Stimulated activated CD4-positive, alpha-beta T cell treated with anti-CD3 and anti-CD28 coated beads, TNF-alpha, amount 100 ng/mL, for 1 hour (primary cell): ENCODE results near the gene MKLN1.
"Not testable (repeated sequence)": the region's sequence is repeated elsewhere in the genome, so short reads cannot be mapped to it uniquely, and the experiment has no call there.

Experiments
- DNase-seq, 3 donors: peaks; one replicate each; pipeline ENCODE4 v3.0.0-alpha.2; 2020; ENCODE audit warnings: low read depth in 3 of 3, low spot score in 1 of 3

The MKLN1 gene

GRCh38 chr7:131388126-131388525 lies 60.5 kb downstream of the MKLN1 start:
- no peak for DNase-seq

GRCh38 chr7:131390275-131390674 lies 62.6 kb downstream of the MKLN1 start:
- no peak for DNase-seq

GRCh38 chr7:131391145-131391544 lies 63.5 kb downstream of the MKLN1 start:
- no peak for DNase-seq

- DNase-seq = no peak
Observed at GRCh38 chr7:131400681-131401176, 73.1 kb downstream of the MKLN1 start.

- DNase-seq = no peak
Observed at GRCh38 chr7:131401194-131401593, 73.5 kb downstream of the MKLN1 start.

- DNase-seq = no peak
Observed at GRCh38 chr7:131403322-131403721, 75.6 kb downstream of the MKLN1 start.

GRCh38 chr7:131404226-131404911 lies 76.7 kb downstream of the MKLN1 start:
- no peak for DNase-seq

- DNase-seq = no peak
Observed at GRCh38 chr7:131409129-131409766, 81.6 kb downstream of the MKLN1 start.

- no peak for DNase-seq
Observed at GRCh38 chr7:131412031-131412430, 84.4 kb downstream of the MKLN1 start.

GRCh38 chr7:131413711-131414110 lies 86.0 kb downstream of the MKLN1 start:
- DNase-seq = no peak

GRCh38 chr7:131424219-131424822 lies 96.6 kb downstream of the MKLN1 start:
- no peak for DNase-seq

GRCh38 chr7:131425992-131426391 lies 98.3 kb downstream of the MKLN1 start:
- DNase-seq = no peak

- DNase-seq = not testable (repeated sequence)
Observed at GRCh38 chr7:131430826-131431225, 103.2 kb downstream of the MKLN1 start.

GRCh38 chr7:131431289-131431688 lies 103.6 kb downstream of the MKLN1 start:
- no peak for DNase-seq

GRCh38 chr7:131431756-131432155 lies 104.1 kb downstream of the MKLN1 start:
- DNase-seq = no peak

GRCh38 chr7:131436384-131436783 lies 108.7 kb downstream of the MKLN1 start:
- DNase-seq = no peak

- no peak for DNase-seq
Observed at GRCh38 chr7:131438969-131439368, 111.3 kb downstream of the MKLN1 start.

GRCh38 chr7:131443496-131443895 lies 115.8 kb downstream of the MKLN1 start:
- DNase-seq = no peak

GRCh38 chr7:131444683-131445082 lies 117.0 kb downstream of the MKLN1 start:
- DNase-seq = no peak

GRCh38 chr7:131449373-131449902 lies 121.8 kb downstream of the MKLN1 start:
- no peak for DNase-seq

- DNase-seq = no peak
Observed at GRCh38 chr7:131454498-131454897, 126.8 kb downstream of the MKLN1 start.

- no peak for DNase-seq
Observed at GRCh38 chr7:131455001-131455400, 127.3 kb downstream of the MKLN1 start.
